ENCODE data around the gene USP15.

DNA sequence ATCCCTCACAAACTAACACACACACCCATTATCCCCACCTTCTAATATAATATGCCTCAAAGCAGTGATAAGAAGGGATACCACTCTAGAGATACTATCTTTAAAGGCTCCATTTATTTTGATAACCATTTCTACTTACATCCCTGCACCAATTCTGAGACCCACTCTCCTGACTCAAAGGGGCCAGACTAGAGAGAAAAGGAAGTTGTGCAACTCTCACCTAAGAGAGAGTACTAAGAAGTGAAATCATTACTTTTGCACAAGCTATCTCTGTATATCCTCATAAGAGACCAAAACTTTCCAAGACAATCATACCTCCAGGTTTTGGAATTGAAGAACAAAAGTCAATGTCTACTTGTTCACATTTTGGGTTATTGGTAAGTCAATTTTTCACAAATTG, 45.4 kb upstream of the USP15 start:
- TF ChIP-seq EZH2 (IDR thresholded peaks at IDR 0.05) = no peak
- TF ChIP-seq POLR2AphosphoS5 (IDR thresholded peaks at IDR 0.05; ENCODE audit: borderline replicate concordance, low read depth, low read length) = no peak
- TF ChIP-seq FOXP2 (optimal IDR thresholded peaks at IDR 0.05; ENCODE audit: control extremely low read depth, extremely low read length, insufficient read depth) = no peak

All from SK-N-MC (cell line).